Measurements from ENCODE around the gene CENPX.

Gene CENPX

DNA sequence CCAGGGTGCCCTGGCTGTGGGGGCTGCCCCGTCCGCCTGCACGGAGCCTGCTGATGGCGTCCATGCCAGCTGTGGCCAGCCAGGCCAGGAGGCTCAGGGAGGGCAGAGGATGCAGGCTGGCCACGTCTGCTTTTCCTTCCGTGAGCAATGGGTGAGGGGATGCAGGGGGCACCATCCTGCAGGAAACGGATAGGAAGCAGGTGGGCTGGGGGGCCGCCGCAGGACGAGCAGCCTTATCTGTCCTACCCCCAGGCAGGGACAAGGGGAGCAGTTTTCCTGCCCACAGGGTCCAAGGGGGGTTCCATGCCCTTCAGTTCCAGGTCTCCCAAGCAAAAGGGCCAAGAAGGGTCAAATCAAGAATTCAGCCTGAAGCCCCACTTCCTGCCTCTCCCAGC lies 36.2 kb upstream of the CENPX start:
- TF ChIP-seq BACH2 (CRISPR knock-in tag; IDR thresholded peaks at IDR 0.05; ENCODE audit: borderline replicate concordance) (no peak), ISL1 (CRISPR knock-in tag; IDR thresholded peaks at IDR 0.05) (no peak), CSDC2 (CRISPR knock-in tag; IDR thresholded peaks at IDR 0.05) (no peak), ZC3H10 (CRISPR knock-in tag; IDR thresholded peaks at IDR 0.05) (no peak), SNAI2 (CRISPR knock-in tag; IDR thresholded peaks at IDR 0.05) (no peak), ESRRG (CRISPR knock-in tag; IDR thresholded peaks at IDR 0.05) (no peak), ARNTL (CRISPR knock-in tag; IDR thresholded peaks at IDR 0.05; ENCODE audit: borderline replicate concordance, low read depth) (no peak), ZFP3 (CRISPR knock-in tag; IDR thresholded peaks at IDR 0.05) (no peak), TOX (CRISPR knock-in tag; IDR thresholded peaks at IDR 0.05; ENCODE audit: borderline replicate concordance) (no peak), GLIS3 (CRISPR knock-in tag; IDR thresholded peaks at IDR 0.05) (no peak), PPARA (CRISPR knock-in tag; IDR thresholded peaks at IDR 0.05; ENCODE audit: borderline replicate concordance) (no peak), ZFP30 (CRISPR knock-in tag; IDR thresholded peaks at IDR 0.05) (no peak), TSHZ2 (CRISPR knock-in tag; IDR thresholded peaks at IDR 0.05) (no peak)
- TF ChIP-seq, protein P1, sequence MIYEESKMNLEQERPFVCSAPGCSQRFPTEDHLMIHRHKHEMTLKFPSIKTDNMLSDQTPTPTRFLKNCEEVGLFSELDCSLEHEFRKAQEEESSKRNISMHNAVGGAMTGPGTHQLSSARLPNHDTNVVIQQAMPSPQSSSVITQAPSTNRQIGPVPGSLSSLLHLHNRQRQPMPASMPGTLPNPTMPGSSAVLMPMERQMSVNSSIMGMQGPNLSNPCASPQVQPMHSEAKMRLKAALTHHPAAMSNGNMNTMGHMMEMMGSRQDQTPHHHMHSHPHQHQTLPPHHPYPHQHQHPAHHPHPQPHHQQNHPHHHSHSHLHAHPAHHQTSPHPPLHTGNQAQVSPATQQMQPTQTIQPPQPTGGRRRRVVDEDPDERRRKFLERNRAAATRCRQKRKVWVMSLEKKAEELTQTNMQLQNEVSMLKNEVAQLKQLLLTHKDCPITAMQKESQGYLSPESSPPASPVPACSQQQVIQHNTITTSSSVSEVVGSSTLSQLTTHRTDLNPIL (CRISPR knock-in tag; IDR thresholded peaks at IDR 0.05; ENCODE audit: low read depth): no peak
- ATAC-seq: no peak

DNA sequence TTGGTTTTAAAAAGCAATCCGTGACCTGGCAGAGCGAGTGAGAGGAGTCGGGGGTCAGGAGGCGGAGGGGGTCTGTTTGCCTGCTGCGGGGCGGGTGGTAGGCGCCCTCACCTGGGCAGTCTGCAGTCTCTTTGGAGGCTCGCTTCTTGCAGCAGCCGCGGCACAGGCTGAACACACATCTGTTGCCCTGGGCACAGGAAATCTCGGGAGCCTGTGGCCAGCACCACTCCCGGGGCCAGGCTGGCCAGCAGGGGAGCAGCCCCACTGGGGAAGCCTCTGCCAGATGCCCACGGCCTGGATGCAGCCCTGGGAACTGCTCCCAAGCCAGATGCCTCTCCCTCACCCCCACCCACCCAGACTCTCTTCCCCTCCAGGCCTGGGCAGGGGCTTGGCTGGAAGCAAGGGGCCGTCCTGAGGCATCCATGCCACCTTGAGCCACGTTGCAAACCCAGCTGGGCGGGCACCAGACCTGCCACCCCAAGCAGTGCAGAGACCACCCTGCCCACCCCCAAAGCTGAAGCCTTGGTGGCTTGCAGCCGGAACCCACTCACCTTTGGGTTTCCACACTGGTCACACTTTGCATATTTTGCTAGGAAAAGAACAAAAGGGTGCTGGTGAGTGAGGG lies 35.7 kb upstream of the CENPX start:
- TF ChIP-seq ESRRG (CRISPR knock-in tag; IDR thresholded peaks at IDR 0.05) (no peak), ZFP3 (CRISPR knock-in tag; IDR thresholded peaks at IDR 0.05) (no peak), SNAI2 (CRISPR knock-in tag; IDR thresholded peaks at IDR 0.05) (no peak), ZFP30 (CRISPR knock-in tag; IDR thresholded peaks at IDR 0.05) (no peak), TOX (CRISPR knock-in tag; IDR thresholded peaks at IDR 0.05; ENCODE audit: borderline replicate concordance) (no peak), GLIS3 (CRISPR knock-in tag; IDR thresholded peaks at IDR 0.05) (no peak), PPARA (CRISPR knock-in tag; IDR thresholded peaks at IDR 0.05; ENCODE audit: borderline replicate concordance) (no peak), OSR1 (CRISPR knock-in tag; IDR thresholded peaks at IDR 0.05) (no peak), TCF4 (CRISPR knock-in tag; IDR thresholded peaks at IDR 0.05; ENCODE audit: borderline replicate concordance) (no peak), ZC3H10 (CRISPR knock-in tag; IDR thresholded peaks at IDR 0.05) (no peak), ZNF70 (CRISPR knock-in tag; IDR thresholded peaks at IDR 0.05) (no peak)
- TF ChIP-seq, protein P2, sequence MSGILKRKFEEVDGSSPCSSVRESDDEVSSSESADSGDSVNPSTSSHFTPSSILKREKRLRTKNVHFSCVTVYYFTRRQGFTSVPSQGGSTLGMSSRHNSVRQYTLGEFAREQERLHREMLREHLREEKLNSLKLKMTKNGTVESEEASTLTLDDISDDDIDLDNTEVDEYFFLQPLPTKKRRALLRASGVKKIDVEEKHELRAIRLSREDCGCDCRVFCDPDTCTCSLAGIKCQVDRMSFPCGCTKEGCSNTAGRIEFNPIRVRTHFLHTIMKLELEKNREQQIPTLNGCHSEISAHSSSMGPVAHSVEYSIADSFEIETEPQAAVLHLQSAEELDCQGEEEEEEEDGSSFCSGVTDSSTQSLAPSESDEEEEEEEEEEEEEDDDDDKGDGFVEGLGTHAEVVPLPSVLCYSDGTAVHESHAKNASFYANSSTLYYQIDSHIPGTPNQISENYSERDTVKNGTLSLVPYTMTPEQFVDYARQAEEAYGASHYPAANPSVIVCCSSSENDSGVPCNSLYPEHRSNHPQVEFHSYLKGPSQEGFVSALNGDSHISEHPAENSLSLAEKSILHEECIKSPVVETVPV (CRISPR knock-in tag; IDR thresholded peaks at IDR 0.05): no peak
- peak; percentile 3 for ATAC-seq

DNA sequence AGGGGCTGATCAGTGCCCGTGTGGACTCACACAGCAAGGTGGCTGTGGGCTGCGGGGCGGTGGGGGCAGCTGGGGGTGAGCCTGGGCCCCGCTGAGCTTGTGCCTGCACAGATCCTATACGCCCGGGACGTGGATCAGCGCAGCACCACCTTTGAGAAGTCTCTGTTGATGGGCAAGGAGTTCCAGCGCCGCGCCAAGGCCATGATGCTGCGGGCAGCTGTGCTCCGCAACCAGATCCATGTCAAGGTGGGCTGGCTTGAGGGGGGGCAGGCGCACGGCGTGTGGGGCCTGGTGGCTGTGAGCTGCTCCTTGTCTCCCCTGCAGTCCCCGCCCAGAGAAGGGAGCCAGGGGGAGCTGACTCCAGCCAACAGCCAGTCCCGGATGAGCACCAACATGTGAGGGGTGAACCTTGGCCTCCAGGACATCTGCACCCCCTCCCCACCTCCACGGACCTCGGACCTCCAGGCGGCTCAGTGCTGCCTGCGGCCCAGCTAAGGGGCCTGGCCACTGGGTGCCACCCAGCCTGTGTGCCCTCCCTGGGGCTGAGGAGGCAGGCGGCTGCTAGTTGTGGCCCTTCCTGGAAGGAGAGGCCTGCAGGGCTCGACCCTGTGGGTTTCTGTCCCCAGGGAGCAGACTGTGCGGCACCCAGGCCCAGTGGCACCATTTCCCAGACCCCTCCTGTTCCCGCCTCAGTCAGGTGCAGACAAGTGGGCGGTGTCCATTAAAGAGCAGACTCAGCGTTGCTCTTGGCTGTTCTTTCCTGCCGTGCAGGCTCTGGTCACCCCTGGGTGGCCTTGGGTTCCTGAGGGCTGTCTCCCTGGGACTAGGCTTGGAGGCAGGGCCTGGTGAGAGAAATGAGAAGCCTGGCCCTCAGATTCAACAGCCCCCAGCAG lies 34.3 kb upstream of the CENPX start:
- ATAC-seq: no peak
- TF ChIP-seq ZFP30 (CRISPR knock-in tag; IDR thresholded peaks at IDR 0.05) (no peak), OSR1 (CRISPR knock-in tag; IDR thresholded peaks at IDR 0.05) (no peak), ZNF565 (CRISPR knock-in tag; conservative IDR thresholded peaks at IDR 0.05; ENCODE audit: low read depth) (no peak), SNAI2 (CRISPR knock-in tag; IDR thresholded peaks at IDR 0.05) (no peak), ISL1 (CRISPR knock-in tag; IDR thresholded peaks at IDR 0.05) (no peak), ZFP3 (CRISPR knock-in tag; IDR thresholded peaks at IDR 0.05) (no peak), TCF4 (CRISPR knock-in tag; IDR thresholded peaks at IDR 0.05; ENCODE audit: borderline replicate concordance) (no peak), TOX (CRISPR knock-in tag; IDR thresholded peaks at IDR 0.05; ENCODE audit: borderline replicate concordance) (no peak)
- TF ChIP-seq, protein P3, sequence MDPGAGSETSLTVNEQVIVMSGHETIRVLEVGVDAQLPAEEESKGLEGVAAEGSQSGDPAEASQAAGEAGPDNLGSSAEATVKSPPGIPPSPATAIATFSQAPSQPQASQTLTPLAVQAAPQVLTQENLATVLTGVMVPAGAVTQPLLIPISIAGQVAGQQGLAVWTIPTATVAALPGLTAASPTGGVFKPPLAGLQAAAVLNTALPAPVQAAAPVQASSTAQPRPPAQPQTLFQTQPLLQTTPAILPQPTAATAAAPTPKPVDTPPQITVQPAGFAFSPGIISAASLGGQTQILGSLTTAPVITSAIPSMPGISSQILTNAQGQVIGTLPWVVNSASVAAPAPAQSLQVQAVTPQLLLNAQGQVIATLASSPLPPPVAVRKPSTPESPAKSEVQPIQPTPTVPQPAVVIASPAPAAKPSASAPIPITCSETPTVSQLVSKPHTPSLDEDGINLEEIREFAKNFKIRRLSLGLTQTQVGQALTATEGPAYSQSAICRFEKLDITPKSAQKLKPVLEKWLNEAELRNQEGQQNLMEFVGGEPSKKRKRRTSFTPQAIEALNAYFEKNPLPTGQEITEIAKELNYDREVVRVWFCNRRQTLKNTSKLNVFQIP (CRISPR knock-in tag; IDR thresholded peaks at IDR 0.05; ENCODE audit: borderline replicate concordance, low read depth): no peak
- TF ChIP-seq, protein P1 (CRISPR knock-in tag; IDR thresholded peaks at IDR 0.05; ENCODE audit: low read depth): no peak
